Measurements from ENCODE around the gene MATN4.

MATN4 gene

DNA sequence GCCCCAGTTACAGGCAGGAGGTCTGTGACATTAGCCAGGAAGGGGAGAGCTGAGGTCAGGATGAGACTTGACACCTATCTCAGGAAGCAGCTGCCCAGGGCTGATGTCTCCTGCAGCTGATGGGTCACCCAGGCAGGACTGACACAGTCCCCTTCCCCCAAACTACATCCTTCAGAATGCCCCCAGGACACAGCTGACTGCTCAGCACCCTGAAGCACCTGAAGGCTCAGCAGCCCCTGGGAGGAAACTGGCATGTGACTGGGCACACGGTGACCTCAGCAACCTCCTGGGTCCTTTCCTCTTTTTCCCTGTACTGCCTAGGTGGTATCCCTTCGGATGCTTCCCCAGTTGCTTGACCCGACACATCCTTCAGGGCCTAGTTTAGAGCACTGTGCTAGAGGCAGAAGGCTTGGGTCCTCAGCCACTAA is 38.2 kb upstream of the MATN4 start:
- no peak for TF ChIP-seq EZH2phosphoT487 (IDR thresholded peaks at IDR 0.05; ENCODE audit: borderline replicate concordance, low read length)
- TF ChIP-seq, protein P1, sequence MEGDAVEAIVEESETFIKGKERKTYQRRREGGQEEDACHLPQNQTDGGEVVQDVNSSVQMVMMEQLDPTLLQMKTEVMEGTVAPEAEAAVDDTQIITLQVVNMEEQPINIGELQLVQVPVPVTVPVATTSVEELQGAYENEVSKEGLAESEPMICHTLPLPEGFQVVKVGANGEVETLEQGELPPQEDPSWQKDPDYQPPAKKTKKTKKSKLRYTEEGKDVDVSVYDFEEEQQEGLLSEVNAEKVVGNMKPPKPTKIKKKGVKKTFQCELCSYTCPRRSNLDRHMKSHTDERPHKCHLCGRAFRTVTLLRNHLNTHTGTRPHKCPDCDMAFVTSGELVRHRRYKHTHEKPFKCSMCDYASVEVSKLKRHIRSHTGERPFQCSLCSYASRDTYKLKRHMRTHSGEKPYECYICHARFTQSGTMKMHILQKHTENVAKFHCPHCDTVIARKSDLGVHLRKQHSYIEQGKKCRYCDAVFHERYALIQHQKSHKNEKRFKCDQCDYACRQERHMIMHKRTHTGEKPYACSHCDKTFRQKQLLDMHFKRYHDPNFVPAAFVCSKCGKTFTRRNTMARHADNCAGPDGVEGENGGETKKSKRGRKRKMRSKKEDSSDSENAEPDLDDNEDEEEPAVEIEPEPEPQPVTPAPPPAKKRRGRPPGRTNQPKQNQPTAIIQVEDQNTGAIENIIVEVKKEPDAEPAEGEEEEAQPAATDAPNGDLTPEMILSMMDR (IDR thresholded peaks at IDR 0.05; ENCODE audit: low read depth, low read length, poor library complexity, severe bottlenecking), result no peak
- H3F3A ChIP-seq (ENCODE audit: control insufficient read depth, insufficient read depth), result no peaks in the 10 kb centered on the region
- H3K9me2 ChIP-seq (replicated peaks; ENCODE audit: control insufficient read depth, low read length), result no peaks in the 10 kb centered on the region
- H3K4me2 ChIP-seq (ENCODE audit: low read length), result no peak overlapping the region
- H3K27me3 ChIP-seq (ENCODE audit: control insufficient read depth, low read length), result peaks cover 76% of the 10 kb centered on the region
- no peaks in the 10 kb centered on the region for H4K20me1 ChIP-seq (ENCODE audit: control insufficient read depth, insufficient read depth, low read depth, low read length)
- no peaks in the 10 kb centered on the region for H3K79me2 ChIP-seq (ENCODE audit: control insufficient read depth, low read length)
- H3K27ac ChIP-seq (ENCODE audit: low read depth, low read length), result no peak overlapping the region
- H3K9me3 ChIP-seq (ENCODE audit: control insufficient read depth, insufficient read depth, low read length), result no peaks in the 10 kb centered on the region
- no peak overlapping the region for H3K4me3 ChIP-seq (ENCODE audit: low read length)
- no peaks in the 10 kb centered on the region for H3K4me1 ChIP-seq (ENCODE audit: control insufficient read depth, low read length)
- no peaks in the 10 kb centered on the region for H3K36me3 ChIP-seq (ENCODE audit: control insufficient read depth, low read length)

DNA sequence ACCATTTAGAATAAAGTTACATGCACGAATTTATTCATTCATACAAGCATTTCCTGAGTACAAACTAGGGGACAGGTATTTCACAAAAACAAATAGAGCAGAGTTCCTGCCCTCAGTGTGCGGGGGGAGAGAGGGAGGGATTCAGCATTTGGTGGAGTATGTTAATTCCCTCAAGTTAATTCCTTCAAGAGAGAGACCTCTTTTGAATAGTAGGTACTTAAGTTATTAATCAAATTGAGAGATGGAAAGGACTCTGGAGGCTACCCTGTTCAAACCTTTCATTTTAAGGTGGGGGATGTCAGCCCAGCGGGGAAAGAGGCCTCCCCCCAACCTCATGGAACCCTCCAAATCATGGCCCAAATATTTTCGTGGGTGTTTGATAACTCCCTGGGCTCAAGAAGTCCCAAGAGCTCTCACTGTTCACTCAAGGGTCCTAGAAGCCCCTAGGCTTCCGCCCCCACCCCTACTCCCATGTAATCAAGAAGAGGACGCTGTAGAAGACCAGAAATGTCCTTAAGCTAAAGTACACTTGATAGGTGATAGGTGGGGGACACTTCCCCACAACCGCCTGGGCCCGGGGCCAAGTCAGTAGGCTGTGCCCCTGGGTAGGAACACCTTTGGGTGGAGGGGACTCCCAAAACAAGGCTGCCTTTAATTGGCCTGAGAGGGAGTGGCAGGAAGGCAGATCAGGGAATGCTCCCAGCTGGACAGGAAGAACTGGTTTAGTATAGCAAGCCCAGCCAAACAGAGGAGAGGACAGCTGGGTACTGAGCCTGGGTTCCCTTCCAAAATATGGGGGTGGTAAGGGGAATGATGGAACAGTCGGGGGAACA is 37.2 kb upstream of the MATN4 start:
- Histone ChIP-seq H3K27ac (ENCODE audit: low read depth, low read length) (no peak overlapping the region), H3K4me1 (ENCODE audit: control insufficient read depth, low read length) (no peaks in the 10 kb centered on the region), H3K36me3 (ENCODE audit: control insufficient read depth, low read length) (no peaks in the 10 kb centered on the region), H3K4me3 (ENCODE audit: low read length) (no peak overlapping the region), H3K27me3 (ENCODE audit: control insufficient read depth, low read length) (peaks cover 80% of the 10 kb centered on the region), H3K9me2 (replicated peaks; ENCODE audit: control insufficient read depth, low read length) (no peaks in the 10 kb centered on the region), H3K79me2 (ENCODE audit: control insufficient read depth, low read length) (no peaks in the 10 kb centered on the region), H3K9me3 (ENCODE audit: control insufficient read depth, insufficient read depth, low read length) (no peaks in the 10 kb centered on the region), H4K20me1 (ENCODE audit: control insufficient read depth, insufficient read depth, low read depth, low read length) (no peaks in the 10 kb centered on the region), H3F3A (ENCODE audit: control insufficient read depth, insufficient read depth) (no peaks in the 10 kb centered on the region), H3K4me2 (ENCODE audit: low read length) (no peak overlapping the region)
- TF ChIP-seq, protein P1 (IDR thresholded peaks at IDR 0.05; ENCODE audit: low read depth, low read length, poor library complexity, severe bottlenecking), result no peak
- TF ChIP-seq EZH2phosphoT487 (IDR thresholded peaks at IDR 0.05; ENCODE audit: borderline replicate concordance, low read length), result no peak

DNA sequence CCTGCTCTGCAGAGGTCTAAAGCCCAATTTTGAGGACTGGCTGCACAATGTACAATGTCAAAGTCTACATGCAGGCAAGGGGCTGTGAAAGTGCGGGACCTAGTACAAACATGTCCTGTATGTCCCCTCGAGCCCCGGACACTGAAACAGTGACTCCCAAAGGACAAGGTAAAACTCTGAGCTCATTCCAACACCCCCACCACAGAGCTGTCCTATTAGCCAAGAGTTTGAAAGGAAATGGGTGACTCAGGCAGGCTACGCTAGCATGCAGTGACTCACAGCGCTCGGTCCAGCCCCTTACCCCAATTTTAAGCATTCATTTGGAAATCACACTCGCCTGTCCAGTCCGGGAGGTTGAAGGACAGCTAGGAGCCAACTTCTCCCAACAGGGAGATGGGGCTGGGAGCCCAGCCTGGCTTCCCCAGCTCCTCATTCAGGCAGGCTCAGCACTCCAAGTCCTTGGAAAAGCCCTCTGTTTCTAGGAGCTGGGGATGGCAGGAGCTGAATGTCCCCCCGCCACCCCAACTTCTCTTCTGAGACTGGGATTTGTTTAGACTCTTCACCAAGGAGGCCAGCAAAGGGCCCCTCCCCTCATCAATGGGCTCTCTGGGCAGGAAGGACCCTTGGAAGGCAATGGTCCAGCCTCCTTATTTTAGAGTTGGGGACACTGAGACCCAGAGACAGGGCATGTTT is 36.2 kb upstream of the MATN4 start:
- no peaks in the 10 kb centered on the region for H3K9me2 ChIP-seq (replicated peaks; ENCODE audit: control insufficient read depth, low read length)
- peaks cover 75% of the 10 kb centered on the region for H3K27me3 ChIP-seq (ENCODE audit: control insufficient read depth, low read length)
- H3K27ac ChIP-seq (ENCODE audit: low read depth, low read length), result no peak overlapping the region
- H3K4me1 ChIP-seq (ENCODE audit: control insufficient read depth, low read length), result no peaks in the 10 kb centered on the region
- no peak overlapping the region for H3K4me3 ChIP-seq (ENCODE audit: low read length)
- no peaks in the 10 kb centered on the region for H3K36me3 ChIP-seq (ENCODE audit: control insufficient read depth, low read length)
- H4K20me1 ChIP-seq (ENCODE audit: control insufficient read depth, insufficient read depth, low read depth, low read length), result no peaks in the 10 kb centered on the region
- TF ChIP-seq EZH2phosphoT487 (IDR thresholded peaks at IDR 0.05; ENCODE audit: borderline replicate concordance, low read length), result no peak
- TF ChIP-seq, protein P1 (IDR thresholded peaks at IDR 0.05; ENCODE audit: low read depth, low read length, poor library complexity, severe bottlenecking), result no peak
- no peaks in the 10 kb centered on the region for H3K9me3 ChIP-seq (ENCODE audit: control insufficient read depth, insufficient read depth, low read length)
- no peak overlapping the region for H3K4me2 ChIP-seq (ENCODE audit: low read length)
- no peaks in the 10 kb centered on the region for H3F3A ChIP-seq (ENCODE audit: control insufficient read depth, insufficient read depth)
- H3K79me2 ChIP-seq (ENCODE audit: control insufficient read depth, low read length), result no peaks in the 10 kb centered on the region
